Caco-2 (cell line): ENCODE data around the gene PROSER3. TPM values are rescaled to one million over a fixed set of nuclear protein-coding genes. Genes with fewer than 3 reads are reported as not detected.

ENCODE experiments used
- BruUV-seq: library from RNA; stranded (reverse); fragments of 400-500 nt; replicated peaks from 2 replicates; lab custom pipeline; 2021; lab: Mats Ljungman, UMichigan
- CTCF ChIA-PET: fragments of 300-600 bp; sonication (Branson Sonifier 250); formaldehyde crosslinking; loops from one replicate; lab custom pipeline; 2022; ENCODE audit warnings: antibody characterized with exemption; lab: Charles Lee
- POLR2A ChIA-PET: fragments of 300-600 bp; sonication (Branson Sonifier 250); formaldehyde crosslinking; loops from one replicate; lab custom pipeline; 2022; ENCODE audit warnings: antibody characterized with exemption; lab: Charles Lee
- DNase-seq, 2 experiments: peaks; one replicate each; pipeline versions ENCODE4 v3.0.0 to v3.0.0-alpha.2; 2020 to 2022
- H3K27me3 ChIP-seq: replicated peaks from 2 replicates; pipeline ENCODE4 v1.6.0; 2011; ENCODE audit warnings: low read length; ENCODE audit not compliant: control insufficient read depth, insufficient read depth
- H3K36me3 ChIP-seq: 2 replicates; pipeline ENCODE4 v1.5.1; 2011; ENCODE audit warnings: low read length; ENCODE audit not compliant: control insufficient read depth, insufficient read depth
- H3K4me1 ChIP-seq: fragments of 250-450 bp; sonication (Bioruptor Pico); 2 replicates; pipeline ENCODE4 v1.5.1; 2020; ENCODE audit warnings: mild to moderate bottlenecking
- H3K4me3 ChIP-seq: 2 replicates; pipeline ENCODE4 v1.5.1; 2011; ENCODE audit warnings: low read depth, mild to moderate bottlenecking, control low read depth, low read length
- H3K9me3 ChIP-seq: fragments of 250-450 bp; sonication (Bioruptor Pico); 2 replicates; pipeline ENCODE4 v1.5.1; 2020; ENCODE audit warnings: mild to moderate bottlenecking, moderate library complexity
- H3K27ac Mint-ChIP-seq: one replicate; pipeline ENCODE4 v1.8.0; 2022; ENCODE audit warnings: mixed read lengths; ENCODE audit not compliant: unreplicated experiment
- H3K27me3 Mint-ChIP-seq: one replicate; pipeline ENCODE4 v1.8.0; 2022; ENCODE audit warnings: mixed read lengths; ENCODE audit not compliant: insufficient read depth, unreplicated experiment
- H3K36me3 Mint-ChIP-seq: one replicate; pipeline ENCODE4 v1.8.0; 2022; ENCODE audit warnings: mild to moderate bottlenecking, mixed read lengths; ENCODE audit not compliant: insufficient read depth, unreplicated experiment
- H3K4me1 Mint-ChIP-seq: one replicate; pipeline ENCODE4 v1.8.0; 2022; ENCODE audit warnings: low read depth, mixed read lengths; ENCODE audit not compliant: unreplicated experiment
- H3K4me3 Mint-ChIP-seq: one replicate; pipeline ENCODE4 v1.8.0; 2022; ENCODE audit warnings: mild to moderate bottlenecking, moderate library complexity, mixed read lengths; ENCODE audit not compliant: unreplicated experiment
- H3K9me3 Mint-ChIP-seq: one replicate; pipeline ENCODE4 v1.8.0; 2022; ENCODE audit warnings: mixed read lengths; ENCODE audit not compliant: unreplicated experiment
- CTCF ChIP-seq, 2 experiments: fragments of 200-600 bp in 1 of 2; IDR thresholded peaks; 1 replicate in 1 of 2; 2 replicates in 1 of 2; pipeline versions ENCODE4 v1.5.1 to v1.8.0; 2011 to 2022; ENCODE audit warnings: antibody characterized with exemption in 1 of 2, control low read depth in 1 of 2, inconsistent platforms in 1 of 2, low read depth in 1 of 2, low read length in 1 of 2, mild to moderate bottlenecking in 1 of 2, moderate library complexity in 1 of 2; ENCODE audit not compliant: insufficient read depth in 1 of 2, severe bottlenecking in 1 of 2, unreplicated experiment in 1 of 2
- intact Hi-C: fragments of 100-400 bp; cut with micrococcal nuclease; formaldehyde crosslinking; loops from one replicate; pipeline ENCODE4 v1.10.0; 2022; ENCODE audit not compliant: unreplicated experiment
- total RNA-seq: library from RNA; stranded (reverse); gene quantifications from 2 replicates; pipeline ENCODE4 v1.2.3, GENCODE V29; 2022

Gene PROSER3
- total RNA-seq, 1 experiment from 2014 or later: 34.6 TPM

DNA sequence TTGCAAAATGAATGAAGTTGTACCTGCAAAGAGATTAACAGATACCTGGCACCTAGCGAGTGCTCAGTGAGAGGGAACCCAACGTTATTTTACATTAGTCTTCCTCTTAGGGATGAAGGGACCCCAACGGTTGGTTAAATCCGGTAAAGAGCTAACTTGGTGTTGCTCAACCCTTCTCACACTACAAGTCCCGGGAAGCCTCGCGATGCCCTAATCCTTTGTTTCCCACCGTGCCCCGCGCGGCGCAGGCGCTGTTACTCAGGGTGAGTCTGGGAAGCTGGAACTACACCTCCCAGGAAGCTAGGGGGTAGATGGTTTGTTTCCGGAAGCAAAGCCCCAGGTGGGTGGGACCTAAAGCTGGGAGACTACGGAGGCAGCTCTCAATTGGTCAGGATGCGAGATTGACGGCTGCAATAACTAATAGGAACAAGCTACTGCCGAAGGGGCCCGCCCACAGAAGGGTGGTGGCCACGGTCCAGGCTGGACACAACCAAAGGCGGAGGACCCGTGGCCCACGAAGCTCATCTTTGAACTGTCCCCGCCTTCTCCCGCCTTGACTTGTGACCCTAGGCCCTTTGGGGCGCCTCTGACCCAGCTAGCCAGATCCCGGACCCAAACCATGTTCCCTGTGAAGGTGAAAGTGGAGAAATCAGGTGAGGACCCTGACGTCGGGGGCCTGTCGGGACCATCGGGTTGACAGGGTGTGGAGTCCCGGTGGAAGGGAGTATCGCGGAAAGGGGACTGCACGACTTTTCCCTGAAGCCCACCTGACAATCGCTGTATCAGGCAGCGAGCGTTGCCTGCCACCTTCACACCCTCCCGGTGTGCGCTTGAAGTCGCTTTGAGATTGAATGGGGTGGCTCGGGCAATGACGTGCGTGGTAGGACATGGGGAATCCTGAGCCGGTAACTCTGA lies 9.6 kb upstream of the PROSER3 start, which contains the start of gene LIN37:
LIN37 (plus strand) TSS at position 471 of the 915 bp plus-strand sequence; CDS start at position 620, 149 bp downstream.
- TSS peak; percentile 24 for BruUV-seq
- no peaks in the 10 kb centered on the region for H3K9me3 ChIP-seq
- peaks cover 7% of the 10 kb centered on the region for H3K4me1 ChIP-seq
- DNase-seq: peak; percentile 99
- Mint-ChIP-seq H3K4me1 (peaks cover 18% of the 10 kb centered on the region), H3K36me3 (peaks cover 39% of the 10 kb centered on the region), H3K27me3 (no peaks in the 10 kb centered on the region), H3K4me3 (peak within 1 kb of the TSS; percentile 89), H3K27ac (peak within 1 kb of the TSS; percentile 71), H3K9me3 (no peaks in the 10 kb centered on the region)
- TF ChIP-seq CTCF (IDR thresholded peaks at IDR 0.05; ENCODE audit: insufficient read depth in 1 of 2, low read depth in 1 of 2, low read length in 1 of 2, severe bottlenecking in 1 of 2, unreplicated experiment in 1 of 2): no peak
- ChIA-PET POLR2A (interaction anchor here (0.7 to 1.4 kb wide), 11 partner anchors 8 to 306 kb away, joined by 3 to 12 read pairs (median 4); partner anchors contain the start of genes COX6B1 and THAP8), CTCF (interaction anchor here (0.5 to 1.5 kb wide), 8 partner anchors 8 to 261 kb away, joined by 3 to 14 read pairs (median 4); no protein-coding TSS in a partner anchor)
- intact Hi-C loops: loop anchor here (1.0 kb wide), 2 partner anchors 10 to 31 kb away; partner anchors contain the start of gene PROSER3
- no peaks in the 10 kb centered on the region for H3K27me3 ChIP-seq
- peak within 1 kb of the TSS; percentile 58 for H3K4me3 ChIP-seq
- H3K36me3 ChIP-seq: no peaks in the 10 kb centered on the region

- H3K27ac Mint-ChIP-seq: no peak overlapping the region
Observed at GRCh38 chr19:35750167-35750566, 7.8 kb upstream of the PROSER3 start.

More at GRCh38 chr19:35750167-35750566, 7.8 kb upstream of the PROSER3 start:
- H3K36me3 Mint-ChIP-seq: peaks cover 32% of the 10 kb centered on the region
- no peaks in the 10 kb centered on the region for H3K27me3 ChIP-seq
- ChIA-PET CTCF (interaction anchor here (0.7 kb wide), 1 partner anchor 70 kb away, joined by 6 read pairs; no protein-coding TSS in a partner anchor), POLR2A (no interaction called here)
- H3K4me1 Mint-ChIP-seq: peaks cover 18% of the 10 kb centered on the region
- H3K4me3 Mint-ChIP-seq: peak overlapping the region; percentile 89
- H3K4me3 ChIP-seq: no peak overlapping the region
- no peaks in the 10 kb centered on the region for H3K9me3 Mint-ChIP-seq
- no peaks in the 10 kb centered on the region for H3K36me3 ChIP-seq
- H3K9me3 ChIP-seq: no peaks in the 10 kb centered on the region
- peaks cover 3% of the 10 kb centered on the region; the same call in 1 of the 2 replicates for H3K4me1 ChIP-seq
- no peaks in the 10 kb centered on the region for H3K27me3 Mint-ChIP-seq
- TF ChIP-seq CTCF (IDR thresholded peaks at IDR 0.05; ENCODE audit: insufficient read depth in 1 of 2, low read depth in 1 of 2, low read length in 1 of 2, severe bottlenecking in 1 of 2, unreplicated experiment in 1 of 2): no peak
- DNase-seq: no peak
- intact Hi-C loops: no loop called here
- BruUV-seq: no TSS peak
